MM.1S (cell line): ENCODE results near the gene VPS26B.

ENCODE experiments used
- DNase-seq: peaks from one replicate; pipeline ENCODE4 v3.0.0-alpha.2; 2015
- H2AFZ ChIP-seq: fragments of 300-600 bp; sonication (generic); 2 replicates; pipeline ENCODE4 v1.6.0; 2016; ENCODE audit warnings: antibody characterized with exemption, low read length
- H3F3A ChIP-seq: fragments of 300-600 bp; sonication (generic); 2 replicates; pipeline ENCODE4 v1.6.1; 2016; ENCODE audit warnings: mild to moderate bottlenecking, antibody characterized with exemption, low read length, moderate library complexity, mixed read lengths; ENCODE audit not compliant: insufficient read depth
- H3K27ac ChIP-seq: fragments of 300-600 bp; sonication (generic); 2 replicates; pipeline ENCODE4 v1.5.1; 2016; ENCODE audit warnings: mild to moderate bottlenecking, low read length
- H3K27me3 ChIP-seq: fragments of 300-600 bp; sonication (generic); replicated peaks from 2 replicates; pipeline ENCODE4 v1.6.0; 2016; ENCODE audit warnings: low read length; ENCODE audit not compliant: insufficient read depth
- H3K36me3 ChIP-seq: fragments of 300-600 bp; sonication (generic); replicated peaks from 2 replicates; pipeline ENCODE4 v1.6.1; 2016; ENCODE audit warnings: mild to moderate bottlenecking, low read length, mixed read lengths; ENCODE audit not compliant: insufficient read depth
- H3K4me1 ChIP-seq: fragments of 300-600 bp; sonication (generic); 2 replicates; pipeline ENCODE4 v1.6.1; 2016; ENCODE audit warnings: low read length, mixed read lengths
- H3K4me2 ChIP-seq: fragments of 300-600 bp; sonication (generic); 2 replicates; pipeline ENCODE4 v1.6.0; 2016; ENCODE audit warnings: low read depth, low read length
- H3K4me3 ChIP-seq: fragments of 300-600 bp; sonication (generic); 2 replicates; pipeline ENCODE4 v1.5.1; 2016; ENCODE audit warnings: low read length, mixed read lengths
- H3K79me2 ChIP-seq: fragments of 300-600 bp; sonication (generic); 2 replicates; pipeline ENCODE4 v1.6.1; 2016; ENCODE audit warnings: mixed run types, low read length, mixed read lengths
- H3K9ac ChIP-seq: fragments of 300-600 bp; sonication (generic); 2 replicates; pipeline ENCODE4 v1.6.1; 2016; ENCODE audit warnings: low read length, mixed read lengths
- H3K9me2 ChIP-seq: fragments of 300-600 bp; sonication (generic); replicated peaks from 2 replicates; pipeline ENCODE4 v1.6.1; 2016; ENCODE audit warnings: mild to moderate bottlenecking, low read length, mixed read lengths; ENCODE audit not compliant: insufficient read depth
- H3K9me3 ChIP-seq: fragments of 300-600 bp; sonication (generic); replicated peaks from 2 replicates; pipeline ENCODE4 v1.6.1; 2016; ENCODE audit warnings: mild to moderate bottlenecking, low read length, mixed read lengths; ENCODE audit not compliant: insufficient read depth
- H4K20me1 ChIP-seq: fragments of 300-600 bp; sonication (generic); 2 replicates; pipeline ENCODE4 v1.6.1; 2016; ENCODE audit warnings: mild to moderate bottlenecking, low read length, moderate library complexity, mixed read lengths; ENCODE audit not compliant: insufficient read depth
- CTCF ChIP-seq: fragments of 300-600 bp; sonication (generic); IDR thresholded peaks from 2 replicates; pipeline ENCODE4 v1.5.1; 2016; ENCODE audit warnings: antibody characterized with exemption, low read length, mixed read lengths
- EZH2 ChIP-seq: fragments of 300-600 bp; sonication (generic); optimal IDR thresholded peaks from 2 replicates; pipeline ENCODE3; 2017; ENCODE audit warnings: low read depth, mild to moderate bottlenecking, antibody characterized with exemption, low read length, mixed read lengths
- EZH2phosphoT487 ChIP-seq: fragments of 300-600 bp; sonication (generic); IDR thresholded peaks from 2 replicates; pipeline ENCODE4 v1.6.1; 2018; ENCODE audit warnings: antibody characterized with exemption, low read length

VPS26B gene

GRCh38 chr11:134235399-134235798, 10.9 kb downstream of the VPS26B start:
- no peak for TF ChIP-seq EZH2
- TF ChIP-seq CTCF: no peak
- no peak for TF ChIP-seq EZH2phosphoT487
- Histone ChIP-seq H2AFZ (no peak overlapping the region), H3K9me2 (no peaks in the 10 kb centered on the region), H3K9ac (no peak overlapping the region), H3K27me3 (no peaks in the 10 kb centered on the region), H3K79me2 (peaks cover 52% of the 10 kb centered on the region), H3F3A (no peaks in the 10 kb centered on the region), H4K20me1 (no peaks in the 10 kb centered on the region), H3K4me2 (no peak overlapping the region), H3K36me3 (no peaks in the 10 kb centered on the region), H3K4me1 (no peaks in the 10 kb centered on the region), H3K9me3 (no peaks in the 10 kb centered on the region), H3K27ac (no peak overlapping the region), H3K4me3 (no peak overlapping the region)
- DNase-seq: no peak

- H3K4me2 ChIP-seq: no peak overlapping the region
- H3K27me3 ChIP-seq: no peaks in the 10 kb centered on the region
- peaks cover 36% of the 10 kb centered on the region for H3K79me2 ChIP-seq
- DNase-seq: no peak
- H2AFZ ChIP-seq: no peak overlapping the region
- H4K20me1 ChIP-seq: no peaks in the 10 kb centered on the region
- H3K36me3 ChIP-seq: no peaks in the 10 kb centered on the region
- TF ChIP-seq CTCF (no peak), EZH2 (no peak), EZH2phosphoT487 (no peak)
- no peaks in the 10 kb centered on the region for H3K4me1 ChIP-seq
- no peak overlapping the region for H3K4me3 ChIP-seq
- no peaks in the 10 kb centered on the region for H3F3A ChIP-seq
- no peak overlapping the region for H3K9ac ChIP-seq
- H3K9me2 ChIP-seq: no peaks in the 10 kb centered on the region
- H3K9me3 ChIP-seq: no peaks in the 10 kb centered on the region
- no peak overlapping the region for H3K27ac ChIP-seq
Observed at GRCh38 chr11:134236834-134237556, 12.5 kb downstream of the VPS26B start.

GRCh38 chr11:134237557-134237922, 13.1 kb downstream of the VPS26B start:
- H3K9ac ChIP-seq: no peak overlapping the region
- H3K4me1 ChIP-seq: no peaks in the 10 kb centered on the region
- H3K36me3 ChIP-seq: no peaks in the 10 kb centered on the region
- H3K27ac ChIP-seq: no peak overlapping the region
- DNase-seq: no peak
- no peaks in the 10 kb centered on the region for H3K9me3 ChIP-seq
- H3K27me3 ChIP-seq: no peaks in the 10 kb centered on the region
- H3K9me2 ChIP-seq: no peaks in the 10 kb centered on the region
- H4K20me1 ChIP-seq: no peaks in the 10 kb centered on the region
- peaks cover 31% of the 10 kb centered on the region for H3K79me2 ChIP-seq
- H3K4me2 ChIP-seq: no peak overlapping the region
- no peak overlapping the region for H2AFZ ChIP-seq
- no peak overlapping the region for H3K4me3 ChIP-seq
- H3F3A ChIP-seq: no peaks in the 10 kb centered on the region
- no peak for TF ChIP-seq EZH2phosphoT487
- no peak for TF ChIP-seq EZH2
- TF ChIP-seq CTCF: no peak
